ENCODE results near the gene TBC1D5. TPM values are rescaled to one million over a fixed set of nuclear protein-coding genes. Genes with fewer than 3 reads are reported as not detected.

Gene TBC1D5
- polyA plus RNA-seq, 3 donors = 8.9 to 25.6 (median 18.1) TPM

DNA sequence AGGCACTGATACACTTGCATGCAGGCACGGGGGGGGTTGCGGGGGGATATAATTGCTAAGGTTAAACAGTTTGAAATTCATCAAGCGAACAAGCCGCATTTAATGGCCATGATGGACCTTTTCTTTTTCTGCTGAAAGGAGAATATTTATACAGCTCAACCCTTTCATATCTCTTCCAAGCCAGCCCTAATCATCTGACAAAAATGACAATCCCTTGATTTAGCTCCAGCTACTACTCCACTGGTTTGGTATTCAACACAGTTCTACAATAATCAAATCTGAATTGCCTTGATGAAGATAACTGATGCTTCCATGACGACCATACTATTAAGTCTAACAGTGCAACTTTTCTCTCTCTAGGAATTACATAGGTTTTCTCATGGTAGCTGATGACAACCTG is 482.7 kb downstream of the TBC1D5 start:
- WGBS, 3 donors = 75 to 88% (median 84%) methylated on average over 5 of the region's 5 CpGs
- H3K27ac ChIP-seq (ENCODE audit: low read depth, low read length) = no peak overlapping the region

DNA sequence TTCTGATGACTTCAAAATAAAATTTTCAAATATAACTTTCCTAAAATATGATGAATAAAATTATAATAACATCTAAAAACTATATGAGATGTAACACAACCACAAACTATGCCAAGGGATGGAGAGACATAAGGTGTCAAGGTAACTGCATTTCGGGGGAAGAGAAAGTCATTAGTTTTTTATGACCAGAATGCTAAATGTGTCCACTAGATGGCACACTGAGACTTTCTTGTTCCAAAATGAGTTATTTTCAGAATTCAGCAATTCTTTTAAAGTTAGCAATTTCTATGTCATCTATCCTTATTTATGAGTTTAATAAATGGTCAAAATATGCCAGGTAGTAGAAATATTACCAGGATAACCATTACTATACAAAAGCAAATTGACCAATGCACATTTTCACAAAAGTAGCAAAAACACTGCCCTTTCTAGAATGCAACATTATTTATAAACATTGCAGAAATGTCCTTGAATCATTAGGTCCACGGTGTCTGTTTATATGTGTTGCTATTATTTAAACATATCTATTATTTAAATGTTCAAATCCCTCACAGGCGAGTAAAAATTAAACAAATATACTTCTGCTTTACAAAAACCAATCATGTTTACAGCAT is 483.5 kb downstream of the TBC1D5 start:
- WGBS, 3 donors = 31 to 47% (median 45%) methylated on average over 3 of the region's 3 CpGs
- H3K27ac ChIP-seq (ENCODE audit: low read depth, low read length) = no peak overlapping the region

DNA sequence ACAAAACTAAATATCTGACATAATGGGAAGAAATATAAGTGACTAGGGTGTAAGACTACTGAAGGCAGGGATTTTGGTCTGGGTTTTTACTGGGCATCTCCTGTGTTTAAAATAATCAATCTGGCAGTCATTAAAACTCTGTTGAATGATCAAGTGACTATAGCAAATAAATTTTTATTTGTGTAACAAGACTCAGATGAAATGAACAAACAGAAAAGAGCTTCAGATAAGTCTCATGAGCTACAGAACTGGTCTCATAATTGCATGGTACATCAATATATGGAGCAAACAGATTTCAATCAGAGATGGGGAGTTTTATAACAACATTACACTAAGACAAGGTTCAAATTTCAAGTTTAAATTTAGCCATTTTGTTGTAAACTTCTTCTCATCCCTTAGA is 485.2 kb downstream of the TBC1D5 start:
- H3K27ac ChIP-seq (ENCODE audit: low read depth, low read length) = no peak overlapping the region

GRCh38 chr3:17243621-17244020 is 498.8 kb downstream of the TBC1D5 start:
- no peak overlapping the region for H3K27ac ChIP-seq (ENCODE audit: low read depth, low read length)
- 63 to 89% (median 69%) methylated on average over 1 of the region's 1 CpG for WGBS, 3 donors

- H3K27ac ChIP-seq (ENCODE audit: low read depth, low read length) = no peak overlapping the region
These were observed 503.0 kb downstream of the TBC1D5 start for GRCh38 chr3:17239417-17239816.

- H3K27ac ChIP-seq (ENCODE audit: low read depth, low read length) = no peak overlapping the region
These were observed 504.4 kb downstream of the TBC1D5 start for GRCh38 chr3:17238023-17238422.

DNA sequence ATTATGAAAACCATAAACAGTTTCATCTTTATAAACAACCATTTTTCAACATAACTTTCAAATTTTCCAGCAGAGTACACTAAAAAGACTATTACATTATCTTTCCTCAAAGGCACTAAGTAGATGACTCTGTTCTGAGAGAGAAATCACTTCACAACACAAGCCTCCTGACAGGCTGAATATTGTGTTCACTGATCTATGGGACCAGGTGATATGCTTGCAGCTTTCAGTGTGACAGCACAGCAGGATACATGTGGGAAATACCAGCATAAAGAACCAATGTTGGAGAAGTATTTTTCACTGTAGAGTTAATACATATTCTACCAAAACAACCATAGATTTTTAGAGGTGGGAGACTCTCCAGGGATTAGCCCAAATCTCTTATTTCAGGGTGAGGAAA is 507.1 kb downstream of the TBC1D5 start:
- H3K27ac ChIP-seq (ENCODE audit: low read depth, low read length) = no peak overlapping the region

DNA sequence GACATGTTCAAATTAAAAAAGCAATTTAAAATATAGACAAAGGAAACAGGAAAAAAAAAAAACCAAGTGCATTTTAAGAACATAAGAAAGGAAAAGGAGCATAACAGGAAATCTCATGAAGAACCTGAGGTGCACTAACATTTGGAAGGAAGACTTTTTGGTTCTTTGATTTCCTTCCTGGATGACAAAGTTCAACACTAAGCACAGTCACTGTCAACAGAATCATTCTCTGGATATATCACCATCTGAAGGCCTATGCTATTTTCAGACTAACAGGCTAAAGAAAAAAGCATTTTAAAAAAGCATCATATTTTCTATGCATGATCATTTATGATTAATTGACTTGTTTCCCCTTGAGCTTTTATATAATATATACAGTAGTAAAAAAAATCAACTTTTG is 508.0 kb downstream of the TBC1D5 start:
- no peak overlapping the region for H3K27ac ChIP-seq (ENCODE audit: low read depth, low read length)

GRCh38 chr3:17233398-17233800 is 509.0 kb downstream of the TBC1D5 start:
- H3K27ac ChIP-seq (ENCODE audit: low read depth, low read length) = no peak overlapping the region
- WGBS, 3 donors = 42 to 60% (median 44%) methylated on average over 3 of the region's 3 CpGs

DNA sequence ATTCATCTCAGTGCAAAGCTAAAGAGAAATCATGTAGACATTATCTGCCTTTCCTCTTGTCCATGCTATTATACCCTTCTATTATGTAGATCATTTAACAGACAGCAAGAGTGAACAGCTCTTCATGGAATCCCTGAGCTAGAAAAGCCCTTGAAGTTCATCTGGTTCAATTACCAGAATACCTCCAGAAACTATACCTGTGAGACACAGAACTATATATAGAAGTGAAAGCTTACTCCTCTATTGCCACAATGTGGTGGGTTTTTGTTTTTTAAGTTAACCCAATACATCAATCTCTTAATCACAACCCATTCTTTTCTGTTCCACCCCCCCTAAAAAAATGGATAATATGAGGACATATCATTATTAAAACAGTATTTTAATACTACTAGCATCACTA is 510.0 kb downstream of the TBC1D5 start:
- no peak overlapping the region for H3K27ac ChIP-seq (ENCODE audit: low read depth, low read length)

DNA sequence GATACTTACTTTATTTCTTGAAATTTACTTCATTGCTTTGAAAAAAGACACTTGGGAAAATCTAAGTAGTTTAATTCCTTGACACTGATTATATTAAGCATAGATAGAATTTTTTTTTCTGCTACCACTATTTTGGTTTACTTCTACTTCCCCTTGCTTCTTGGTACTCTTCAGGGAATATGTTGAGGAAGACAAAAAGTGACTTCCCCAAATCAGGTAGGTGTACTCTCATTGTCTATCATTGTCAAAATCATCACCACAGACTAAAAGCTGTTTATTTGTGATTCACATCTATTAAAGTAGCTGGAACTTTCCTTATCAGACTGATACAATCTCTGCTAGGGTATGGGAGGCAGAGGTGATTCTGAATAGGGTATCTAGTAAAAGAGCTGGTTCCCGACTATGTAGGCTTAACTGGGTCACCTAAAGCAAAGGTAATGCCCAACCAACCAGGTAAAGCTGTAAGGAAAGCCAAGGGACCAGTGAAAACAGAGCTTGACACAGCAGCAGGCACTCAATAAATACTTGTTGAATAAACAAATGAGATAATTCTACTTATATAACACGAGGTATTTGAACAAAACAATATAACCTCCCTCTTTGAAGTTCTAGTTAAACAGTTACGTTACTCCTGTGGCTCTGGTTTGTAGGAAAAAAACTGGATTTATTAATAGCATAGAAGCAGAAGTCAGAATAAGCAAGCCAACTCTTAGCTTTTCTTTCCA is 510.7 kb downstream of the TBC1D5 start:
- 41 to 93% (median 89%) methylated on average over 3 of the region's 3 CpGs for WGBS, 3 donors
- H3K27ac ChIP-seq (ENCODE audit: low read depth, low read length) = no peak overlapping the region

DNA sequence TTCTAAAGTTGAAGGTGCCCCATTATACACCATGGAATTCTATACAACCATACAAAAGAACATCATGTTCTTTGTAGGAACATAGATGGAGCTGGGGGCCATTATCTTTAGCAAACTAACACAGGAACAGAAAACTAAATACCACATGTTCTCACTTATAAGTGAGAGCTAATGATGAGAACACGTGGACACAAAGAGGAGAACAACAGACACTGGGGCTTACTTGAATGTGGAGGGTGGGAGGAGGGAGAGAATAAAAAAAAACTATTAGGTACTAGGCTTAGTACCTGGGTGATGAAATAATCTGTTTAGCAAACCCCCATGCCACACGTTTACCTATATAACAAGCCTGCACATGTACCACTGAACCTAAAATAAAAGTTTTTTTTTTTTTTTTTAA is 515.0 kb downstream of the TBC1D5 start:
- no peak overlapping the region for H3K27ac ChIP-seq (ENCODE audit: low read depth, low read length)
- WGBS, 3 donors = 91 to 99% (median 93%) methylated on average over 2 of the region's 2 CpGs

DNA sequence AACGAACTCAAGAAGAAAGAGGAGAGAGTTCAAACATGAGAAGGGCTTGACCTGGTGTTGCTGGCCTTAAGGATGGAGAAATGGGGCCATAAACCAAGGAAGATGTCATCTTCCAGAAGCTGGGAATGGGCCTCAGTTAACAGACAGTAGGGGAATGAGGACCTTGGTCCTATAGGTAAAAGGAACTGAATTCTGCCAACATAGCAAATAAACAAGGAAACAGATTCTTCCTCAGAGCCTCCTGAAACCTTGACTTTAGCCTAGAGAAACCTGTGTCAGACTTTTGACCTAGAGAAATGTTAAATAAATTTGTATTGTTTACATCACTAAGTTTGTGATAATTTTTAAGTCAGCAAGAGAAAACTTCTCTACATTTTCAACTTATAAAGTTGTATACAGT is 520.9 kb downstream of the TBC1D5 start:
- H3K27ac ChIP-seq (ENCODE audit: low read depth, low read length) = no peak overlapping the region
- WGBS, 3 donors = 96 to 100% (median 100%) methylated on average over 1 of the region's 1 CpG

GRCh38 chr3:17219593-17219992 is 522.8 kb downstream of the TBC1D5 start:
- WGBS, 3 donors = 97 to 98% (median 98%) methylated on average over 2 of the region's 2 CpGs
- no peak overlapping the region for H3K27ac ChIP-seq (ENCODE audit: low read depth, low read length)

DNA sequence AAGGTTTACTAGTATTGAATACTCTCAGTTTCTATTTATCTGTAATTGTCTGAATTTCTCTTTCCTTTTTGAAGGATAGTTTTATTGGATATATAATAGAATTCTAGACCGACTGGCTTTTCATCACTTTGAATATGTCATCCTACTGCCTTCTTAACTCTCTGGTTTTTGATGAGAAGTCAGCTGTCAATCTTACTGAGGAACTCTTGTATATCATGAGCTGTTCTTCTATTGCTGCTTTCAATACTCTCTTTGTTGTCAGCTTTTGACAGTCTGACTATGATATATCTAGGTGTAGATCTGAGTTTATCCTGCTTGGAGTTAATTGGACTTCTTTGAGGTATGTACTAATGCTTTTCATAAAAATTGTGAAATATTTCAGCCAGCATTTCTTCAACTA is 523.8 kb downstream of the TBC1D5 start:
- H3K27ac ChIP-seq (ENCODE audit: low read depth, low read length) = no peak overlapping the region
- 52 to 100% (median 100%) methylated on average over 1 of the region's 1 CpG for WGBS, 3 donors

- H3K27ac ChIP-seq (ENCODE audit: low read depth, low read length) = no peak overlapping the region
These were observed 524.8 kb downstream of the TBC1D5 start for GRCh38 chr3:17217588-17217987.

GRCh38 chr3:17213102-17213501 is 529.3 kb downstream of the TBC1D5 start:
- H3K27ac ChIP-seq (ENCODE audit: low read depth, low read length) = no peak overlapping the region
- WGBS, 3 donors = 96 to 98% (median 96%) methylated on average over 3 of the region's 3 CpGs

DNA sequence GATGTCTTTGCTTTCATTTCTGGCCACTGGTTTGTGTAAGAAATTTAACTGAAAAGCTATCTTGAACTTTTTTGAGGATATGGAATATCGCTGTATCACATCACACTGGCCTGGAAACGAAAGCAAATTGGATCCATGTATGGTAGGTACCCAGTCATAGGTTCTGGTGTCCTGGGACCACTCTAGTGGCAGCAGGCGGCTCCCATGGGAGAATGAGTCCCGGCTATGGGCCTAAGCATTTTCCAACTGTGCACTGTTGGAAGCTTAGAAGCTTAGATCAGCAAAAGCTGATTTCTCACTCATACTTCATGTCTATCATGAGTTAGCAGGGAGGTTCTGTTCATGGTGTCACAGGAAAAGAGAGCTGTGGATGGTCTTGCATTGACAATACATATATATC is 534.5 kb downstream of the TBC1D5 start:
- no peak overlapping the region for H3K27ac ChIP-seq (ENCODE audit: low read depth, low read length)

GRCh38 chr3:17207019-17207418 is 535.4 kb downstream of the TBC1D5 start:
- no peak overlapping the region for H3K27ac ChIP-seq (ENCODE audit: low read depth, low read length)

More for the DNA sequence above, 534.5 kb downstream of the TBC1D5 start:
- WGBS, 3 donors = 92 to 97% (median 96%) methylated on average over 4 of the region's 4 CpGs

- H3K27ac ChIP-seq (ENCODE audit: low read depth, low read length) = no peak overlapping the region
- WGBS, 3 donors = 89 to 92% (median 90%) methylated on average over 3 of the region's 3 CpGs
These were observed 538.3 kb downstream of the TBC1D5 start for GRCh38 chr3:17204049-17204650.

Data from adipose tissue (tissue), 3 donors.